ENCODE measurements around the gene MRPS2. TPM values are rescaled to one million over a fixed set of nuclear protein-coding genes. Genes with fewer than 3 reads are reported as not detected.

MRPS2 gene
- total RNA-seq, 2 experiments from 2014 or later: 34.7 to 38.0 TPM

- H3K4me1 Mint-ChIP-seq: no peaks in the 10 kb centered on the region
- no peaks in the 10 kb centered on the region for H3K36me3 Mint-ChIP-seq
- no peak overlapping the region for H3K4me3 Mint-ChIP-seq
- CTCF ChIA-PET: no interaction called here
- H3K27ac Mint-ChIP-seq: no peak overlapping the region
- DNase-seq (no peak), ATAC-seq (no peak)
- no peaks in the 10 kb centered on the region for H3K9me3 Mint-ChIP-seq (ENCODE audit: low read depth)
- H3K27me3 Mint-ChIP-seq: peaks cover 23% of the 10 kb centered on the region
Measured at GRCh38 chr9:135485832-135486231, 14.7 kb upstream of the MRPS2 start.

- CTCF ChIA-PET: no interaction called here
- ATAC-seq: no peak
- Mint-ChIP-seq H3K27ac (no peak overlapping the region), H3K36me3 (no peaks in the 10 kb centered on the region), H3K27me3 (peaks cover 22% of the 10 kb centered on the region), H3K4me1 (no peaks in the 10 kb centered on the region), H3K9me3 (ENCODE audit: low read depth) (no peaks in the 10 kb centered on the region), H3K4me3 (no peak overlapping the region)
- no peak for DNase-seq
Measured at GRCh38 chr9:135486267-135487065, 14.0 kb upstream of the MRPS2 start.

- no peak overlapping the region for H3K4me3 Mint-ChIP-seq
- peaks cover 13% of the 10 kb centered on the region for H3K27me3 Mint-ChIP-seq
- no peaks in the 10 kb centered on the region for H3K4me1 Mint-ChIP-seq
- no peak overlapping the region for H3K27ac Mint-ChIP-seq
- CTCF ChIA-PET: interaction anchor here (1.3 kb wide), 1 partner anchor 1457 kb away, joined by 5 read pairs; no protein-coding TSS in a partner anchor
- no peaks in the 10 kb centered on the region for H3K36me3 Mint-ChIP-seq
- DNase-seq (no peak), ATAC-seq (no peak)
- H3K9me3 Mint-ChIP-seq (ENCODE audit: low read depth): no peaks in the 10 kb centered on the region
Measured at GRCh38 chr9:135487281-135488012, 13.0 kb upstream of the MRPS2 start.

GRCh38 chr9:135488013-135488330 is 12.5 kb upstream of the MRPS2 start:
- CTCF ChIA-PET: interaction anchor here (1.3 kb wide), 1 partner anchor 1457 kb away, joined by 5 read pairs; no protein-coding TSS in a partner anchor
- no peak for ATAC-seq

GRCh38 chr9:135488527-135488926 is 12.0 kb upstream of the MRPS2 start:
- no peaks in the 10 kb centered on the region for H3K36me3 Mint-ChIP-seq
- no peak overlapping the region for H3K4me3 Mint-ChIP-seq
- H3K4me1 Mint-ChIP-seq: no peaks in the 10 kb centered on the region
- CTCF ChIA-PET: interaction anchor here (1.3 kb wide), 1 partner anchor 1458 kb away, joined by 5 read pairs; no protein-coding TSS in a partner anchor
- ATAC-seq (no peak), DNase-seq (no peak)
- H3K9me3 Mint-ChIP-seq (ENCODE audit: low read depth): no peaks in the 10 kb centered on the region
- peaks cover 8% of the 10 kb centered on the region for H3K27me3 Mint-ChIP-seq
- no peak overlapping the region for H3K27ac Mint-ChIP-seq

More at GRCh38 chr9:135488013-135488330, 12.5 kb upstream of the MRPS2 start:
- H3K27ac Mint-ChIP-seq: no peak overlapping the region
- H3K36me3 Mint-ChIP-seq: no peaks in the 10 kb centered on the region
- DNase-seq: no peak
- H3K9me3 Mint-ChIP-seq (ENCODE audit: low read depth): no peaks in the 10 kb centered on the region
- H3K27me3 Mint-ChIP-seq: peaks cover 12% of the 10 kb centered on the region
- H3K4me3 Mint-ChIP-seq: no peak overlapping the region
- H3K4me1 Mint-ChIP-seq: no peaks in the 10 kb centered on the region

GRCh38 chr9:135489188-135489906 is 11.1 kb upstream of the MRPS2 start:
- CTCF ChIA-PET: no interaction called here
- ATAC-seq (no peak), DNase-seq (no peak)
- Mint-ChIP-seq H3K36me3 (no peaks in the 10 kb centered on the region), H3K27me3 (peaks cover 8% of the 10 kb centered on the region), H3K4me3 (no peak overlapping the region), H3K27ac (no peak overlapping the region), H3K4me1 (no peaks in the 10 kb centered on the region), H3K9me3 (ENCODE audit: low read depth) (no peaks in the 10 kb centered on the region)

- peaks cover 12% of the 10 kb centered on the region for H3K27me3 Mint-ChIP-seq
- H3K4me1 Mint-ChIP-seq: no peaks in the 10 kb centered on the region
- H3K36me3 Mint-ChIP-seq: no peaks in the 10 kb centered on the region
- DNase-seq (no peak), ATAC-seq (no peak)
- H3K4me3 Mint-ChIP-seq: no peak overlapping the region
- no peaks in the 10 kb centered on the region for H3K9me3 Mint-ChIP-seq (ENCODE audit: low read depth)
- no peak overlapping the region for H3K27ac Mint-ChIP-seq
- CTCF ChIA-PET: interaction anchor here (1.4 kb wide), 1 partner anchor 10 kb away, joined by 4 read pairs; the partner anchor contains the start of gene MRPS2
Measured at GRCh38 chr9:135490166-135490870, 10.2 kb upstream of the MRPS2 start.

- no peak overlapping the region for H3K27ac Mint-ChIP-seq
- no peaks in the 10 kb centered on the region for H3K9me3 Mint-ChIP-seq (ENCODE audit: low read depth)
- H3K27me3 Mint-ChIP-seq: peaks cover 12% of the 10 kb centered on the region
- H3K4me1 Mint-ChIP-seq: no peaks in the 10 kb centered on the region
- H3K4me3 Mint-ChIP-seq: no peak overlapping the region
- H3K36me3 Mint-ChIP-seq: no peaks in the 10 kb centered on the region
- no peak for ATAC-seq
- CTCF ChIA-PET: interaction anchor here (1.4 kb wide), 1 partner anchor 9 kb away, joined by 4 read pairs; the partner anchor contains the start of gene MRPS2
- no peak for DNase-seq
Measured at GRCh38 chr9:135490980-135491464, 9.5 kb upstream of the MRPS2 start.

GRCh38 chr9:135491764-135492163 is 8.7 kb upstream of the MRPS2 start:
- CTCF ChIA-PET: no interaction called here
- no peaks in the 10 kb centered on the region for H3K36me3 Mint-ChIP-seq
- H3K4me1 Mint-ChIP-seq: no peaks in the 10 kb centered on the region

GRCh38 chr9:135492886-135493669 is 7.4 kb upstream of the MRPS2 start:
- H3K27ac Mint-ChIP-seq: no peak overlapping the region
- no peak for ATAC-seq
- H3K4me3 Mint-ChIP-seq: no peak overlapping the region
- CTCF ChIA-PET: interaction anchor here (1.3 to 1.5 kb wide), 2 partner anchors 10 to 12 kb away, joined by 3 to 4 read pairs; no protein-coding TSS in a partner anchor
- H3K9me3 Mint-ChIP-seq (ENCODE audit: low read depth): no peaks in the 10 kb centered on the region
- no peaks in the 10 kb centered on the region for H3K36me3 Mint-ChIP-seq
- H3K27me3 Mint-ChIP-seq: peaks cover 12% of the 10 kb centered on the region
- no peaks in the 10 kb centered on the region for H3K4me1 Mint-ChIP-seq
- no peak for DNase-seq

More at GRCh38 chr9:135491764-135492163, 8.7 kb upstream of the MRPS2 start:
- H3K27me3 Mint-ChIP-seq: peaks cover 12% of the 10 kb centered on the region
- H3K9me3 Mint-ChIP-seq (ENCODE audit: low read depth): no peaks in the 10 kb centered on the region
- H3K27ac Mint-ChIP-seq: no peak overlapping the region
- H3K4me3 Mint-ChIP-seq: no peak overlapping the region
- ATAC-seq (no peak), DNase-seq (no peak)

- peaks cover 14% of the 10 kb centered on the region for H3K27me3 Mint-ChIP-seq
- no peak overlapping the region for H3K4me3 Mint-ChIP-seq
- DNase-seq (no peak), ATAC-seq (no peak)
- H3K36me3 Mint-ChIP-seq: no peaks in the 10 kb centered on the region
- CTCF ChIA-PET: no interaction called here
- no peak overlapping the region for H3K27ac Mint-ChIP-seq
- H3K9me3 Mint-ChIP-seq (ENCODE audit: low read depth): no peaks in the 10 kb centered on the region
- H3K4me1 Mint-ChIP-seq: no peaks in the 10 kb centered on the region
Measured at GRCh38 chr9:135494791-135495559, 5.5 kb upstream of the MRPS2 start.

All from activated CD8-positive, alpha-beta memory T cell treated with anti-CD3 and anti-CD28 coated beads, Interleukin-2, amount 10 ng/mL, durations not matched to agents 7 days and 5 days (primary cell).